Activated T-cell treated with anti-CD3 and anti-CD28 coated beads, Interleukin-2, amount 50 U/mL, for 4 hours (primary cell): Measurements from ENCODE around the gene PVALEF. TPM values are rescaled to one million over a fixed set of nuclear protein-coding genes. Genes with fewer than 3 reads are reported as not detected.

Experiments used
- ATAC-seq, 2 donors: fragments of 200-7000 bp; cut with Tn5 transposase; one replicate each; pipeline ENCODE4 v1.10.0; 2021
- DNase-seq: peaks from one replicate; pipeline ENCODE4 v3.0.0-alpha.2; 2020
- H3K27me3 Mint-ChIP-seq: one replicate; pipeline ENCODE4 v1.8.0; 2021; ENCODE audit warnings: low read depth, mixed read lengths
- H3K36me3 Mint-ChIP-seq: one replicate; pipeline ENCODE4 v1.8.0; 2022; ENCODE audit warnings: mixed read lengths; ENCODE audit not compliant: insufficient read depth
- H3K4me1 Mint-ChIP-seq: one replicate; pipeline ENCODE4 v1.8.0; 2021; ENCODE audit warnings: low read depth, mixed read lengths
- H3K4me3 Mint-ChIP-seq: one replicate; pipeline ENCODE4 v1.8.0; 2021; ENCODE audit warnings: mild to moderate bottlenecking, moderate library complexity, mixed read lengths
- H3K9me3 Mint-ChIP-seq: one replicate; pipeline ENCODE4 v1.8.0; 2021; ENCODE audit warnings: mixed read lengths
- total RNA-seq, 3 donors: library from RNA; stranded (reverse); gene quantifications; one replicate each; pipeline ENCODE4 v1.2.1, GENCODE V29; 2021

PVALEF gene
- total RNA-seq, 3 donors from 2014 or later: not detected

GRCh38 chr17:81160306-81160705, 5.0 kb upstream of the PVALEF start:
- DNase-seq: no peak
- Mint-ChIP-seq H3K4me3 (no peak overlapping the region), H3K4me1 (peaks cover 6% of the 10 kb centered on the region), H3K36me3 (no peaks in the 10 kb centered on the region), H3K27me3 (peaks cover 27% of the 10 kb centered on the region), H3K9me3 (no peaks in the 10 kb centered on the region)
- peak in 1 of 2 donors; percentile 35 for ATAC-seq

DNA sequence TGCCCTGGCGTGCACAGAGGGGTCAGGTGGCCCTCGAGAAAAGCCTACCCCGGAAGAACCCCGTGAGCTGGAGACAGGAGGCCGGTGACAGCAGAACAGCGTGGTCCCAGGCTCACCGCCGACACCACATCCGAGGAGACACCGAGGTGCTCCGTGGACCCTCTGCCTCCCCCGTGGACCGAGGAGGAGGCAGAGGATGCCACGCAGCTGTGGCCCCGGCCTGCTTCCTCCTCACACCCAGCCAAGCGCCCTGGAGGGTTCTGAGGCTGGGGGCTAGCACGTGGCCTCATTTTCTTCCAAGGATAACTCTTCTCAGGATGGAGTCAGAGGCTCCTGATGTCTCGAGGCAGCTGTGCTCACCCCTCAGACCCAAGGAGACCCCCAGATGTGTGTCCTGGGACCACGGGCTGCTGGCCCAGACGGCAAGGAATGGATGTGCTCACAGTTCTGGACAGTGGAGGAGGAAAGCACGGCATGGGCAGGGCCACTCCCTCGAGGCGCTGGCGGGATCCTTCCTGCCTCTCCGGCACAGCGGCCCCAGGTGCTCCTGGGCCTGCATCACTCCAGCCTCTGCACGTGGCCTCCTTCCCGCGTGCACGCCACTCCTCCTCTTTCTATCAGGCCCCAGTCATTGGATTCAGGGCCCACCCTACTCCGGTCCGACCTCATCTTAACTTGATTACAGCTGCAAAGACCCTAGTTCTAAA, 4.4 kb upstream of the PVALEF start:
- Mint-ChIP-seq H3K4me1 (peaks cover 6% of the 10 kb centered on the region), H3K36me3 (no peaks in the 10 kb centered on the region), H3K4me3 (no peak overlapping the region), H3K9me3 (no peaks in the 10 kb centered on the region), H3K27me3 (peaks cover 27% of the 10 kb centered on the region)
- ATAC-seq: peak in 1 of 2 donors; percentile 7
- no peak for DNase-seq

GRCh38 chr17:81161536-81161935, 3.8 kb upstream of the PVALEF start:
- H3K4me1 Mint-ChIP-seq: peaks cover 6% of the 10 kb centered on the region
- H3K4me3 Mint-ChIP-seq: no peak overlapping the region
- no peak for DNase-seq
- no peaks in the 10 kb centered on the region for H3K9me3 Mint-ChIP-seq
- ATAC-seq: no peak
- H3K36me3 Mint-ChIP-seq: no peaks in the 10 kb centered on the region
- peaks cover 27% of the 10 kb centered on the region for H3K27me3 Mint-ChIP-seq

GRCh38 chr17:81161972-81162371, 3.3 kb upstream of the PVALEF start:
- Mint-ChIP-seq H3K36me3 (no peaks in the 10 kb centered on the region), H3K9me3 (no peaks in the 10 kb centered on the region), H3K4me1 (peaks cover 6% of the 10 kb centered on the region), H3K27me3 (peaks cover 27% of the 10 kb centered on the region), H3K4me3 (no peak overlapping the region)
- DNase-seq (no peak), ATAC-seq (no peak)

DNA sequence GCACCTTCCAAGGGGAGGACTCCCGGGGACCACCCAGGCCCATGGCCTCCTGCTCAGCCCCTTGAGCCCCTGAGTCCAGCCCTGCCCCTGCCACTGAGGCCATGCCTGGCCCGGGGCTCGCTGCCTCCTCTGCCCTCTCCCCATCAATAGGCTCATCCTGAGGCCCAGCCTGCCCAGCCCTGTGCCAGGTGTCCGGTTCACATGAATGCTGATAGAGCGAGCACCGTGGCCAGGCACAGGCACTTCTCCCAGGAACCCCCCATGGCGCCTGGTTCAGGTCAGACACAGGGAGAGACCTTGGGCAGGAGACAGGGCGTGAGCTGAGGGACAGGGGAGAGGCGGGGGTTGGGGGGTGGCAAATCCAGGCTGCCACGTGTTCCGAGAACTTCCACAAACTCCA, 2.8 kb upstream of the PVALEF start:
- H3K4me1 Mint-ChIP-seq: peaks cover 8% of the 10 kb centered on the region
- H3K9me3 Mint-ChIP-seq: no peaks in the 10 kb centered on the region
- no peak overlapping the region for H3K4me3 Mint-ChIP-seq
- peaks cover 30% of the 10 kb centered on the region for H3K27me3 Mint-ChIP-seq
- ATAC-seq: no peak
- DNase-seq: no peak
- no peaks in the 10 kb centered on the region for H3K36me3 Mint-ChIP-seq

DNA sequence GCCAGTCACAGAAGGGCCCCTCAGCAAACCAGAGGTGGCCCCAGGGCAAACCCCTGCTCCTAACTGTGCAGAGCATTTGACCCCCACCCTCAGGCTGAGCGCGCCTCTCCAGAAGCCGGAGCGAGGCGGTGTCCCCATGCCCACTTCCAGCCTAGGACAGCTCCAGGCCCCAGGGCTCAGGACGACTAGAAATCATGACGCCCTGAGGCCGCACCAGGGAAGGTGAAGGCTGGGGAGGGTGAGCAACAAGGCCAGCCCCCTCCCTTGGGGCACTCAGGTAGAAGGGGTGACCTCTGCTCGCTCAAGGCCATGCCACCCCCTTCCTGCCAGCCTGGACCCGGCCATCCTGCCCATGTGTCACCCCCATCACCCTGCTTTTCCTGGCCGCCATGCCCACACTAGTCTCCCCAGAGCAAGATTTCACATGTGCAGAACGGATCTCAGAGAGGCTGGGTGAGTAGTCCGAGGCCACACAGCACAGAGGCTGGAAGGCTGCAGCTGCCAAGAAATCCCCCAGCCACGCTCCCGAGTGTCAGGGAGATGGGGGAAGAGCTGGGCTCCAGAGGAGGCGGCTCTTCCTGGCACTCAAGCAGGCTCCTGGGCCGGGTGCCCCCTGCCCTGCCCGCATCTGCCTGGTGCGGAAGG, 2.1 kb upstream of the PVALEF start:
- no peaks in the 10 kb centered on the region for H3K9me3 Mint-ChIP-seq
- peaks cover 34% of the 10 kb centered on the region for H3K27me3 Mint-ChIP-seq
- no peak for ATAC-seq
- H3K4me1 Mint-ChIP-seq: peaks cover 8% of the 10 kb centered on the region
- no peaks in the 10 kb centered on the region for H3K36me3 Mint-ChIP-seq
- no peak overlapping the region for H3K4me3 Mint-ChIP-seq
- no peak for DNase-seq

- Mint-ChIP-seq H3K4me3 (no peak overlapping the region), H3K36me3 (no peaks in the 10 kb centered on the region), H3K4me1 (peaks cover 8% of the 10 kb centered on the region), H3K9me3 (no peaks in the 10 kb centered on the region), H3K27me3 (peaks cover 34% of the 10 kb centered on the region)
- ATAC-seq: no peak
- DNase-seq: no peak
Measured at GRCh38 chr17:81163703-81164370, 1.5 kb upstream of the PVALEF start.

GRCh38 chr17:81164371-81165245, 699 bp upstream of the PVALEF start:
- ATAC-seq (no peak), DNase-seq (no peak)
- Mint-ChIP-seq H3K36me3 (no peaks in the 10 kb centered on the region), H3K4me3 (peak overlapping the region; percentile 20), H3K4me1 (peaks cover 8% of the 10 kb centered on the region), H3K27me3 (peaks cover 32% of the 10 kb centered on the region), H3K9me3 (no peaks in the 10 kb centered on the region)

GRCh38 chr17:81166033-81166492, 756 bp downstream of the PVALEF start, which contains the start of gene AATK:
TSS of gene AATK (minus strand) at chr17:81166221. CDS start at chr17:81165992, 229 bp downstream.
- Mint-ChIP-seq H3K4me3 (peak within 1 kb of the TSS; percentile 48), H3K4me1 (peaks cover 7% of the 10 kb centered on the region), H3K36me3 (no peaks in the 10 kb centered on the region), H3K9me3 (no peaks in the 10 kb centered on the region), H3K27me3 (peaks cover 30% of the 10 kb centered on the region)
- no peak for DNase-seq
- peak in 1 of 2 donors; percentile 23 for ATAC-seq

GRCh38 chr17:81167194-81167524, 1.9 kb downstream of the PVALEF start:
- DNase-seq: no peak
- no peak for ATAC-seq
- Mint-ChIP-seq H3K9me3 (no peaks in the 10 kb centered on the region), H3K27me3 (peaks cover 24% of the 10 kb centered on the region), H3K4me1 (peaks cover 4% of the 10 kb centered on the region), H3K4me3 (peak overlapping the region; percentile 68), H3K36me3 (no peaks in the 10 kb centered on the region)

- DNase-seq (no peak), ATAC-seq (no peak)
- H3K36me3 Mint-ChIP-seq: no peaks in the 10 kb centered on the region
- peaks cover 4% of the 10 kb centered on the region for H3K4me1 Mint-ChIP-seq
- H3K27me3 Mint-ChIP-seq: peaks cover 24% of the 10 kb centered on the region
- no peaks in the 10 kb centered on the region for H3K9me3 Mint-ChIP-seq
- H3K4me3 Mint-ChIP-seq: peak overlapping the region; percentile 68
Measured at GRCh38 chr17:81167638-81168037, 2.3 kb downstream of the PVALEF start.

GRCh38 chr17:81169870-81170309, 4.6 kb downstream of the PVALEF start:
- Mint-ChIP-seq H3K4me3 (no peak overlapping the region), H3K9me3 (no peaks in the 10 kb centered on the region), H3K4me1 (peaks cover 2% of the 10 kb centered on the region), H3K36me3 (no peaks in the 10 kb centered on the region), H3K27me3 (peaks cover 7% of the 10 kb centered on the region)
- ATAC-seq: no peak
- DNase-seq: no peak

GRCh38 chr17:81170727-81171494, 5.6 kb downstream of the PVALEF start:
- Mint-ChIP-seq H3K27me3 (peaks cover 7% of the 10 kb centered on the region), H3K4me1 (peaks cover 2% of the 10 kb centered on the region), H3K4me3 (no peak overlapping the region), H3K9me3 (no peaks in the 10 kb centered on the region), H3K36me3 (no peaks in the 10 kb centered on the region)
- no peak for DNase-seq
- no peak for ATAC-seq
